HG03103 (cell line): ENCODE data around the gene COQ3.
"Not testable (repeated sequence)": the region's sequence is repeated elsewhere in the genome, so short reads cannot be mapped to it uniquely, and the experiment has no call there.

Source experiments
- ATAC-seq: cut with Tn5 transposase; IDR thresholded peaks from one replicate; pipeline ENCODE4 v1.9.1; 2021; ENCODE audit warnings: low read depth; ENCODE audit not compliant: unreplicated experiment

The COQ3 gene

DNA sequence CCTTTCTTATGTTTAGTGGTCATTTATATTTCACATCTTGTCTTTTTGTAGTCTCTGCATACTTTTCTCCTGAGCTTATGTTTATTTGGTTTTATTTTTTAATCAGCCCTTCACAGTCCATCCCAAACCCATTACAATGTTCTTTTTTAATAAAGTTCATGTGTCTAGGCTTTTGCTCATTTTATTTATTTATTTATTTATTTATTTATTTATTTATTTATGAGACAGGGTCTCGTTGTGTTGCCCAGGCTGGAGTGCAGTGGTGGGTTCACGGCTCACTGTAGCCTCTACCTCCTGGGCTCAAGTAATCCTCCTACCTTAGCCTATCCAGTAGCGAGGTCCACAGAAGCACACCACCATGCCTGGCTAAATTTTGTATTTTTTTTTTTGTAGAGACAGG is 3.1 kb downstream of the COQ3 start:
- no peak for ATAC-seq

DNA sequence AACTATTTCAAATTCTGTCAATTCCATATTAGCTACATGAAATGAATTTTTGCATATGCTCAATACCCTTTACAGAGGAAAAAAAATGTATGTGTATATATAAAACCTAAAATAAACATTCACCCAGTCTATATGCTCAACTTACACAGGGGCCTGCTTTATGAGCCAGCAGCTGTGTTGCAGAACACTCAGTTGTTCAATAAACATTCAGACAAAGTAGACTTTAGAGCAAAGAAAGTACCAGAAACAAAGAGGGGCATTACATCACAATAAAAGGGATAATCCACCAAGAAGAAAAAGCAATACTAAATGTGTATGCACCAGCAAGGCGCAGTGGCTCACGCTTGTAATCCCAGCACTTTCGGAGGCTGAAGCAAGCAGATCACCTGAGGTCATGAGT is 9.5 kb downstream of the COQ3 start:
- no peak for ATAC-seq

DNA sequence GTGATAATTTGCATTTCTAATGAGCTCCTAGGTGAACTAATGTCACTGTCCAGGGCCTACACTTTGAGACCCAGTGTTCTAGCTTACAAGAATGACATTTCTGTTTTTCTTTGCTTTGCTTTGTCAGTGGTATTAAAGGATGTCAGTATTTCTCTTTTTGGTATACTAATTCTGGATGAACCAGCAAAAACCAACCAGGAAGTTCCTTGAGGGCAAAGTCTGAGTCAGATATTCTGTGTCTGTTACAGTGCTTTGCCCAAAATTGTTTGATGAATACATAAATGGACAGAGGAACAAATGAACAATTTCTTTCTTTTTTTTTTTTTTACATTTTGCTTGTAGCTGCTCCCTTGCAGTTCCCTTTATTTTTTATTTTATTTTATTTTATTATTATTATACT is 15.4 kb downstream of the COQ3 start:
- no peak for ATAC-seq

DNA sequence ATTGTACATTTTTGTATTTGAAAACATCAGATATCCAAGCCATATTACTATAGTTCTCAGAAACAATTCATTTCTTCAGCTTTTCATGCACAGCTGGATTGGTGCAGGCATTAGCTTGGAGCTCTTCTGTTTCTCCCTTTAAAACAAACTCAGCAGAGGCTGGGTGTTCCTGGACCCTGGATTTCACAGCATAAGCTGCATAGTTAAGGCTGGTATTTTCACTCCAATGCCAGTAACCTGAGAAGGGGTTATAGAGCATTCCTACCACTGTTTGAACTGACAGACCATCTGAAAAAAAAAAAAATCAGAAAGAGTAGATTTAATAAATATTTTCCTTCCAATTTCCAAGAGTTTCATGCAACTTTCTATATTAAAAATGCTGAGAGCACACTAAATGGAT is 24.5 kb downstream of the COQ3 start:
- ATAC-seq, result no peak

DNA sequence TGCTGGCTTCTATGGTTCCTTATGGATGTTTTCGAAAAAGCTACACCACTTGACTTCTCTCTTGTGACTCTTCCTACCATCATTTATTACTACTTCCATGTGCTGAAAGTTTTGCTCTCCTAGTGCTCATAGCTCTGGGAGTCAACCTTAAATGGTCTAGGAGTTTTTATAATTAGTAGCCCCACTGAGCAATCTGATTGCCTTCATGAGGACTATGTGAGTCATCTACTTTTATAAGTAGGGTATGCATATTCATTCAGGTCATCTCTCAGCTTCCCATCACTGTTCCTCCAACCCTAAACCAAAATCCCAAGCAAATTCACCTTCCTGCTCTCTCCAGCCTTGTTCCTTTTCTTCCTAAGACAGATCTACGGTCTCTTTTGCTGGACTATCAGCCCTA is 27.1 kb downstream of the COQ3 start:
- no peak for ATAC-seq

DNA sequence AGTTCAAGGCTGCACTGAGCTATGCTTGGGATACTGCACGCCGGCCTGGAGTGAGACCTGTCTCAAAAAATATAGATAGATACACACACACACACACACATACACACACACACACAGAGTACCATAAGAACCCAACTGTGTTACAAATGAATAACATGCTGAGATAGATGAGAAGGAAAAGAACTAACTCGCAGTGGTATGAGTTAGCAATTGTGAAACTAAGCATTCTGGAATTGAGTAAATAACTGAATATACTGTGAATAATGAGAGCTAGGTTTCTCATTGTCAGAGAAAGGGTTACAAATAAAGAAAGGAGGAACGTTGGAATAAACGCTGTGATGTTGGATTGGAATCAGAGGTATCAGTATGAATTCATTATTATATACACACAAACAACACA is 30.0 kb downstream of the COQ3 start:
- ATAC-seq, result peak; percentile 95

DNA sequence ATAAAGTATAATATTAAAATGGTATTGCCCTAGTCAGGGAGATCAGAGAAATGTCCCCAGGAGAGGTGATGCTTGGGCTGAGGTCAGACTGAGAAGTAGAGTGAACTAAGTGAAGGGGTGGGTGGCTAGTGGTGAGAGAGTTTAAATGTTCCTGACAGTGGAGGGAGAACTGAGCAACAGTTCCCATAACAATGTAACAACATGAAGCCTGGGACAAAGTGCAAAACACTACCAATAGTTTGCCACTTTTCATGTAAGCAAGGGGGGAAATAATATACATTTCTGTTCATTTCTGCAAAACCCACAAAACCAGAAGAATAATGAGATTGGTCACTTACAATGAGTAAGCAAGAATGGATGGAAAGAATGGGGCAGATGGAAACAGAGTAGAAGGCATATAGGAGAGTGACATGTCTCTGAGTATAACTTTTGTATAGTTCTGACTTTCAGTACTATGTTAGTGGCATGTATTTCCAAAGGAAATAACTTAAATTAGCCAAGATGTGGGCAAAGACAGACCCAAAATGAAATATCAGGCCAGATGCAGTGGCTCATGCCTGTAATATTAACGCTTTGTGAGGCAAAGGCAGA is 31.2 kb downstream of the COQ3 start:
- ATAC-seq, result no peak

DNA sequence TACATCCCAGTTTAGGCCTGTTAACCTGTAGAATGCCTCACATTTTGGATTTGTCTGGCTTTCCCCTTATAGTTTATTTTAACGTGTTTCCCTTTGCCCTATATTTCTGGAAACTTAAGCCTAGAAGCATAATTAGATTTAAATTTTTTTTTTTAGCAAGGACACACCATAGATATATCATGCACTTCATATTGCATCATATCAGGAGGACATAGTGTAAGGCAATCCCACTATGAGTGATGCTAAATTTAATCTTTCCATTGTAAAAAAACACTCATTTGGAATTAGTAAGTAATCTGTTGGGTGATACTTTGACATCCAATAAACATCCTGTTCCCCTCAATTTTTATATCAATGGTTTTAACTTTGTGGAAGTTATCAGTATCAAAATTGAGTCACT is 34.2 kb downstream of the COQ3 start:
- no peak for ATAC-seq

DNA sequence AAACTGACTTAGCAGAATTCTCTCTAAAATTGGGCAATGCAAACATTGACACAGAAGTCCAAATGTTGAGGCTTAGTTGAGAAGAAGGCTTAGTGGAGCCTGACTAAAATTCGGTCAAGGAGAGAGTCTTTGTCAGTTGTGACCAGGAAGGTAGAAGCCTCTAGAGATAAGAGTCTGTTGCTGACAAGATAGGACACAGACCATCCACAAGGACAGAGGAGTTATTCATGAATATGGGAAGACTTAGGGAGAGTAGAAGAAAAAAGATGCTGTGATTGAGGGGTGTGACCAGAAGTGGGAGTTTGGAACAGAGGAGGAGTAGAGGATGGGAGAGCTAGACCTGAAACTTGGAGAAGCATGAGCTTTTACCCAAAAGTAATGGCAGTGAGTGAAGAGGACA is 37.4 kb downstream of the COQ3 start:
- ATAC-seq, result no peak

DNA sequence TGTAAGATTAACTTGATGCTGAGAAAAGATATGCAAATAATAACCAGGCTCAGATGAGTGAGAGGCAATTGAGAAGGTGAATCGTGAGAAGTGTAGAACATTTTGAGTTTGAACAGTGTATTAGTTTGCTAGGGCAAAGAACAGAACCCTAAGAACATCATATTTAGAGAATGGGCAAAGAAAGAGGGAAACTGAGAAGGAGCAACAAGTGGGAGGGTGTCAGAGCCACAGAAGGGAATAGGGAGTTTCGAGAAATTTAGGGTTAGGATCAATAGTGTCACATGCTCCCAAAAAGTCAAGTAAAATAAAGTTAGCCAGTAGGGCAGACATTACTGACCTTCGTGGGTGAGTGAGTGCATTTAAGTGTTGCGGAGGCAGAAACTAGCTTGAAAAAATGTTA is 39.0 kb downstream of the COQ3 start:
- ATAC-seq, result no peak

DNA sequence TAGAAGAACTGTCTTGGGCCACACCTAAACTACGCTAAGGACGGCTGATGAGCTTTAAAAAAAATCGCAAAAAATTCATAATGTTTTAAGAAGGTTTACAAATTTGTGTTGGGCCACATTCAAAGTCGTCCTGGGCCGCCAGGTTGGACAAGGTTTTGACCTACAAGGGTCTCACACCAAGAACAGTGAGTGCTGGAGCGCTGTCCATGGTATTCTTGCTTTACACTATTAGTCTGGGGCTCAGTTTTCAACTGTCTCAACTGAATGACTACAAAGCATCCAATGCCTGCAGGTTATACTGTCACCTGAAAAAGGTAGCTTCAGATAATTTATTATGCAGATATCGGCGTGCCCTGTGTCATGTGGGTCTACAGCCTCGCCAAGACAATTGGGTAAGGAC is 40.9 kb downstream of the COQ3 start:
- no peak for ATAC-seq

DNA sequence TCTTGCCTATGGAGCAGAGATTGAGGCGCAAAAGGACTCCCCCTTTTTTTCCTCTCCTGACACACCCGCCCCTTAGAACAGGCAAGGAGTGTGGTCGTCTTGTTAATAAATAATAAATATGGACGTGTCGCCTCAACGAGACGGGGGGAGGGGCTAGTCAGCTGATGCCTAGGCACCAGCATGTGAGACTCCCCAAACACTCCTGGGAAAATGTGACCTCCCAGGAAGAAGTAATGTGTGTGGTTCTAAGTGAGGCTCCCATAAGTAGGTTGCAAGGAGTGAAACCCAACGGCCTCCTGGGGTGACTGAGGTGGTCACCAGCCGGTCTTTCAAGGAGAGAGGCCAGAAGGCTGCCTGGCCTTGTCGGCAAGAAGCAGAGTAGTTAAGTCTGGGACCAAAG is 43.4 kb downstream of the COQ3 start:
- ATAC-seq, result no peak

DNA sequence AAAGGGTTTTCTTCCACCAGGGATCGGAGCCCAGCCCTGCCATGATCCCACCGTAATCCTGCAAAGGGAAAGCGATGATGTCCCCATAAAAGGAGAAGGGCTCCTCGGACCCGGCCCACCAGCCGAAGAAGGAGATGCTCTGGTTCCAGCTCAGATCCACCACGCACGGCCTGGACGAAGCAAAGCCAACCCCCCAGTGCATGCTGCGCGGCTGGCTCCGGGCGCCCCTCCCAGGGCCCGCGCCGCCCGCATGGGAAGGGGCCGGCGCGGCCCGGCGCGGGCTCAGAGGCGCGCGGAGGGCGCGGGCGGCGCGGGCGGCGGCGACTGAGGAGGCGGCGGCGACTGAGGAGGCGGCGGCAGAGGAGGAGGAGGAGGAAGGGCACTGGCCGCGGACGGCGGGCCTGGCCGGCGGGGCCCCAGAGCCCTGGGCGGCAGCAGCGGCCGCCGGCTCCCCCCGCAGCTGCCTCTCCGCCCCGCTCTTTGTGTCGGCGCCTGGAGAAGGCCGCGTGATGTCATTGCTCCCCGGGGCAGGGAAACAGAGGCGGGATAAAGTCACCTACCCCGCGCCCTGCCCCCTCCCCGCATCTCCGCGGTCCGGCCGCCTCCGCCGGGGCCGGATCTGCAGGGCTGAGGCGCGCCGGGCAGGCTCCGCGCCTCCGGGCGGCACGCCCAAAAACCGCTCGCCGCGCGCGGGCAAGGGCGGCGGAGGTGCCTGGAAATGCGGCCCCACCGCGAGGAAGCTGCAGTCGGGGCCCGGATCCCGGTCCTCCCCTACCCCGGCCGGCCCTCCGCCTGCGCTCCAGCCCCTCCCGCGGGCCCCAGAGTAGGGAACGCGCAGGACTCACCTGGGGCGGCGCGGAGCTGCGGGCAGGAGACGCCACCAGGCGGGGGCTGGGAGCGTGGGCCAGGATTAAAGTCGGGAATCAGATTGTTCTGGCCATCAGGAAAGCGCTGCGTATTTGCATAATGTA is 44.5 kb downstream of the COQ3 start, which contains the start of gene FAXC:
Gene FAXC (minus strand): TSS at position 504 of the 971 bp plus-strand sequence. CDS start 302 bp downstream, at position 202.
- ATAC-seq, result no peak

DNA sequence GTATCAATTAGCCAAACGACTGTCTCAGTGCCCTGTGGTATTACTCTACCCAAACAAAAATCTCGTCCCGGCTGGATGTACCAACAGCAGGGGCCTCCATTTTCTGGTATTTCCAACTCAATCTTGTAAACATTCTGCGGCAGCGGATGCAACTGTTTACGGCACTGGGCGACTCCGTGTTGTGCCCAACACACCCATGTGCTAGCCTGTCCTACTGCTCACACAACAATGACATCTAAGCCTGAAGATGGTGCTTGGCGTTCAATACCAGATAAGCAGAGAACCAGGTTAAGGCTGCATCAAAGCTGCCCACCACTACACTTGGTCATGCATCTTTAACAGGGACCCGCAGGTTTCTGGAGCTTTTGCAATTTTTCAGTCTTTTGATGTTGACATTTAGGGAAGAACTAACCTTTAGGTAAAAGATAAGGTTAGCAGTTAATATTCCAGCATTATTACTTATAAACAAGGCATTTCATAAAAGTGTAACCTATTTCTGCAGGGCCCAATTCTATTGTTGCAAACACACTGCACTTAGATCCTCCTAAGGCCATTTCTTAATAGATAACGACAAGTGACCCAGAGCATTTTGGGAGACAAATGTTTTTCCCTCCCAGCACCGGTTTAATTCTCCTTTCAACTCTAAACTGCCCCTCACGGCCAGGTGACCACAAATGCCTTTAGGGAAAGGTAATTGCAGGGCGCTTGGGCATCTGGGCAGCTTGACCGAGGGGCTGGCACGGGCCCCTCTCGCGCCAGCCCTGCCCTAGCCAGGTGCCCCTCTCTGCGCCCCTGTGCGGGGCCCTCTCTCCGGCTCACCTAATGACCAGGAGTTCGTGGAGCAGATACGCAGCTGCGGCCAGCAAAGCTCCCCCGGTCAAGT is 45.5 kb downstream of the COQ3 start:
- no peak for ATAC-seq

DNA sequence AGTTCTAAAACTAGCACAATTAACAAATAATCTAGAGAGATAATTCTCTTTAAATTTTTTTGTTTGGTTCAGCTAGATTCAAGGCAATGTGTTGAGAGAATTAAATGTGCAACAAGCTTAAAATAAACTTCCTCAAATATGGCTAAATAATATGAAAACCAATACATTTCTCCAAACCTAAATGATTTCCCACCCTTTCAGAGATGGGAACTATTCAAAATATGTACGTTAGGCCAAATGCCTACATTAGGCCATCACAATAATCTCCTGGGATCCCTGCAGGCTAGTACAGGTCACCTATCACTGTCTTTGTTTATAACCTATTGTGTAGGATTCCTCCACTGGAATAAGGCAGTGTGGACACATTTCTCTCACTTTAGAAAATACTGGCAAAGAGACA is 46.2 kb downstream of the COQ3 start:
- ATAC-seq, result no peak

DNA sequence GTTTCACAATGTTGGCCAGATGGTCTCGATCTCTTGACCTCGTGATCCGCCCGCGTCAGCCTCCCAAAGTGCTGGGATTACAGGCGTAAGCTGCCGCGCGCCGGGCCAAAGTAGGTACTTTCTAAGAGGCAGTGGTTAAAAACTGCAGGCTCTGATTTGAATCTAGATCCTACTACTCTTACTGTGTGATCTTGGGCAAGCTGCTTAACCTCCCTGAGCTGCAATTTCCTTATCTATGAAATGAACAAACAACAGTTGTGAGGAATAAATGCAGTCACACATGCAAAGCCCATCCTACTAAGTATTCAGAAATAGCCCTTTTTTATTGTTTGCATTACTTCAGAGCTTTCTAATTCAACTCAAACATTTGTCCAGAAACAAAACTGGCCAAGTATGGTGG is 47.4 kb downstream of the COQ3 start:
- ATAC-seq, result no peak

DNA sequence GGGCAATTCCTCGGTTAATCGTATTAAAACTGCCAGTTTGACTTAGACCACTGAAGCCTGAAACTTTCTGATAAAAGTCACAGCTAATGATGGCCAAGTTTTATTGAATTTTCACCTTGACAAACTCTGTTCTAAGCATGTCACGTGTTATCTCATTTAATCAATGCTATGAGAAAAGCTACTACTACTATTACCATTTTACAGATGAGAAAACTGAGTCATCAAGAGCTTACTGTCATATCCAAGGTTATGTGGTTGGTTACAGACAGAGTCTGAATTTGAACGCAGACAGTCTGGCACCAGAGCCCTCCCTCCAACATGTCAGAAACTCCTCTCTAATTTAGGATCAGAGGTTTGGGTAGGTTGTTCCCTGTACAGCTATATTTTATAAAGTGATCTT is 48.8 kb downstream of the COQ3 start:
- no peak for ATAC-seq

DNA sequence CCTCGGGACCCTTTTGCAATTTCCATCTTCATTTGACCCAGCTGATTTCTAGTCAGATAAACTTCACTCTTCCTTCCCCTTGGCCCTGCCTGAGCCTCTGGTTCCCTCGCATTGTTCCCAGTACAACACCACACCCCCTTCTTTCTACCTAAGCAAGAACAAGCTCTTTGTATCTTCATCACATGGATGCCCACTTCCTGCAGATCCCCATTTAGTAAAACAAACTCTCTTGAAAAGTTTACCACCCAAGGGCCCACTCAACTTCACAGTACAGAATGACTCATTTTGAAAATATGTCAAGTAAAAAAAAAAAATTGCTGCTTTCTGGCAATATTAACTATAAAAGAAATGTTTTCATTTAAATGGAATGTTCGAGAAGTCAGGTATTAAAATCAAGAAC is 49.7 kb downstream of the COQ3 start:
- no peak for ATAC-seq

DNA sequence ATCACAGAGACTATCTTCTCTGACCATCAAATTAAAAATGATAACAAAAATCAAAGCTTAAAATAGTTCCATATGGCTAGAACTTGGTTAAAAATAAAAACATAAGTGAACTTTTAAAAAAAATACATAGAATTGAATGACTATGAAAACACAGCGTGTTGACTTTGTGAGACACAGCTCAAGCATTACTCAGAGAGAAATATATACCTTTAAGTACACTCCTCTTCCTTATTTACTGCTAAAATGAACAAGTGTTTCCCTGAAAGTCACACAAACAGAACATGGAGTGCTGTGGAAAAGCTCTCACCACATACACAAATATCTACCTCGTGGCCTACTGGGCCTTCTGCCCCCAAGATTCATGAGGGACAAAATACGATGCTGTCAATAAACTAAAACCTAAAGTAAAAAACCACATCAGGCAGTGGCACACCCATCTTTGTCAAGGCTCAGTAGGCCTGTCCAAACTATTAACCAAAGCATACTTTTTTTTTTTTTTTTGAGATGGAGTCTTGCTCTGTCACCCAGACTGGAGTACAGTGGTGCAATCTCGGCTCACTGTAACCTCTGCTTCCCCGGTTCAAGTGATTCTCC is 52.0 kb downstream of the COQ3 start:
- peak; percentile 59 for ATAC-seq

DNA sequence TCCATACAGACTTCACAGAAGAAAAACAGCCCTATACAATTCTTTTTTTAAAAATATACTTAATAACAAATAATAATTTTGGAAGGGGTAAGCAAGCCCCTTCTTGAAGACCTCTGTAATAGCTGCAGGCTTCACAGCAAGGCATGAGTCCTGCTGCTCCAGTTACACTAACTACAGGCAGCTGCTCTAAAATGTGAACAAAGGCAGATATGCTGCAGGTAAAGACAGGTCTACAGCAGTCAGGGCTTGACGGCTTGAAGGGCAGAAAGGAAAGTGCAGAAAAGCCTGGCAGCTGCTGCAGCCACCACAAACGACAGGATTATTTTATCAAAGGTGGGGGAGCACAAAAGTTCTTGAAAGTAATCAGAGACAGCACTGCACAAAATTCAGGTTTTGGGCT is 55.8 kb downstream of the COQ3 start:
- no peak for ATAC-seq

DNA sequence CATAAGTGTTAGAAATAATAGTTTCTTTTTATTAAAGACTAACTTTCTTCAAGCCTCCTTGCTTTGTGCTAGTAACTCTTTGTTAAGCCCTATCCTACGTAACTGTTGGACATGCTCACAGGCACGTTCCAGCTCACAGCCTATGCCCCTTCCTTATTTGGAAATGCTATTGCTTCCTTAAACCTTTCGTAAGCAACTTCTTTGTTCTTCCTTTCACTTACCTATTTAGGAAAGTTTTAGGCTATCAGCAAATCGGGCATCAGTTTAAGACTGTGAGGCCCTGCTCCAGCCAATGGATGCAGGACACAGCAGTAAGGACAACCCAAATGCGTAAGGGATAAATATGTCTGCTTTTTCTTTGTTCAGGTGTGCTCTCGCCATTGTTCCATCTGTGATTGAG is 58.7 kb downstream of the COQ3 start:
- ATAC-seq, result not testable (repeated sequence)
